GM18870 (cell line): Measurements from ENCODE around the gene CD200R1.
A peak's percentile ranks its signal among the peaks of the same experiment; 100 is the strongest.

Source experiments
- ATAC-seq: cut with Tn5 transposase; IDR thresholded peaks from one replicate; pipeline ENCODE4 v1.9.1; 2021; ENCODE audit warnings: moderate library complexity; ENCODE audit not compliant: unreplicated experiment

The CD200R1 gene

GRCh38 chr3:112974894-112975293, at the start of gene CD200R1:
Gene CD200R1 (minus strand): TSS chr3:112975103. CDS start chr3:112974857, 246 bp downstream.
- no peak for ATAC-seq

- ATAC-seq, result no peak
Measured at GRCh38 chr3:113021471-113021870, 46.6 kb upstream of the CD200R1 start.

- peak; percentile 79 for ATAC-seq
Measured at GRCh38 chr3:113019182-113020137, 44.6 kb upstream of the CD200R1 start.

- ATAC-seq, result no peak
Measured at GRCh38 chr3:113018536-113019181, 43.8 kb upstream of the CD200R1 start.

- ATAC-seq, result no peak
Measured at GRCh38 chr3:113013593-113013992, 38.7 kb upstream of the CD200R1 start.

GRCh38 chr3:113008117-113008516, 33.2 kb upstream of the CD200R1 start:
- no peak for ATAC-seq

GRCh38 chr3:113006359-113007056, 31.6 kb upstream of the CD200R1 start:
- no peak for ATAC-seq

- ATAC-seq, result no peak
Measured at GRCh38 chr3:113005611-113006010, 30.7 kb upstream of the CD200R1 start.

GRCh38 chr3:113002679-113003078, 27.8 kb upstream of the CD200R1 start:
- ATAC-seq, result no peak

GRCh38 chr3:113002037-113002436, 27.1 kb upstream of the CD200R1 start:
- ATAC-seq, result no peak

GRCh38 chr3:113000691-113001090, 25.8 kb upstream of the CD200R1 start:
- no peak for ATAC-seq

GRCh38 chr3:112995800-112996199, 20.9 kb upstream of the CD200R1 start:
- ATAC-seq, result no peak

- ATAC-seq, result peak; percentile 91
Measured at GRCh38 chr3:112990672-112991602, 16.0 kb upstream of the CD200R1 start, which contains the start of gene GTPBP8. Gene GTPBP8 (plus strand): TSS chr3:112990984. CDS start chr3:112991000, 16 bp downstream.

GRCh38 chr3:112987710-112988334, 12.9 kb upstream of the CD200R1 start:
- no peak for ATAC-seq

- no peak for ATAC-seq
Measured at GRCh38 chr3:112984485-112984884, 9.6 kb upstream of the CD200R1 start.

- ATAC-seq, result no peak
Measured at GRCh38 chr3:112982710-112983109, 7.8 kb upstream of the CD200R1 start.

GRCh38 chr3:112980080-112980479, 5.2 kb upstream of the CD200R1 start:
- no peak for ATAC-seq

- no peak for ATAC-seq
Measured at GRCh38 chr3:112979244-112979832, 4.4 kb upstream of the CD200R1 start.

- no peak for ATAC-seq
Measured at GRCh38 chr3:112976953-112977352, 2.0 kb upstream of the CD200R1 start.
